Prostate gland (tissue), 2 donors: ENCODE measurements around the gene MAGEB4.

Experiments used
- CTCF ChIP-seq, 4 experiments: fragments of 200-600 bp in 2 of 4; fragments of 450-650 bp in 2 of 4; sonication (generic) in 2 of 4; IDR thresholded peaks; 1 replicate in 3 of 4; 2 replicates in 1 of 4; pipeline ENCODE4 v1.5.1; 2016 to 2019; ENCODE audit warnings: antibody characterized with exemption in 4 of 4, mild to moderate bottlenecking in 2 of 4, moderate library complexity in 2 of 4
- POLR2A ChIP-seq: fragments of 450-650 bp; IDR thresholded peaks from one replicate; pipeline ENCODE4 v1.6.1; 2016; ENCODE audit warnings: antibody characterized with exemption, mild to moderate bottlenecking
- POLR2AphosphoS5 ChIP-seq: sonication (generic); formaldehyde crosslinking; IDR thresholded peaks from one replicate; pipeline ENCODE4 v1.6.1; 2017; ENCODE audit warnings: antibody characterized with exemption

- TF ChIP-seq CTCF (IDR thresholded peaks at IDR 0.05) (no peak), POLR2AphosphoS5 (no peak), POLR2A (no peak)
These were observed 7.1 kb downstream of the MAGEB4 start for GRCh38 chrX:30248854-30249253.
